K562 (cell line): ENCODE measurements around the gene SLC39A9. TPM values are rescaled to one million over a fixed set of nuclear protein-coding genes. Genes with fewer than 3 reads are reported as not detected.

Experiments
- ATAC-seq: fragments of 200-7000 bp; cut with Tn5 transposase; 3 replicates; pipeline ENCODE4 v1.9.1; 2020; ENCODE audit warnings: moderate library complexity
- BruUV-seq: library from RNA; stranded (reverse); fragments of 400-500 nt; replicated peaks from 2 replicates; lab custom pipeline; 2021; lab: Mats Ljungman, UMichigan
- CTCF ChIA-PET: fragments of 300-600 bp; formaldehyde crosslinking; extraction: SDS; loops from one replicate; lab custom pipeline; 2021; ENCODE audit warnings: low intra/inter-chr PET ratio; lab: Yijun Ruan, JAX
- POLR2A ChIA-PET: fragments of 300-600, 350-650 bp; sonication (Branson Sonifier 250); formaldehyde crosslinking; extraction: SDS; loops from one replicate; lab custom pipeline; 2021; ENCODE audit warnings: antibody characterized with exemption, inconsistent platforms; lab: Yijun Ruan, JAX
- DNase-seq, 4 experiments: peaks; one replicate each; pipeline versions ENCODE4 v3.0.0 to v3.0.0-alpha.2; 2011 to 2018; ENCODE audit warnings: low spot score in 3 of 4, mixed read lengths in 3 of 4; ENCODE audit errors: extremely low read depth in 1 of 4
- FAIRE-seq: peaks from 2 replicates; lab custom pipeline; 2011; peaks lifted over from hg19 to GRCh38; lab: Jason Lieb, UNC
- H2AFZ ChIP-seq: 2 replicates; pipeline ENCODE4 v1.6.0; 2011; ENCODE audit warnings: low read depth, low read length, control low read depth, inconsistent platforms
- H3K27ac ChIP-seq: fragments of 200-600 bp; 3 replicates; pipeline ENCODE4 v1.8.0; 2011; ENCODE audit warnings: low read depth, mild to moderate bottlenecking, control low read depth, inconsistent platforms, low read length, moderate library complexity, mixed read lengths; ENCODE audit errors: extremely low read depth
- H3K27me3 ChIP-seq, 2 experiments: fragments of 300-600 bp in 1 of 2; 2 replicates in 1 of 2; 3 replicates in 1 of 2; pipeline versions ENCODE4 v1.6.0 to v1.8.0; 2011; ENCODE audit warnings: inconsistent platforms in 2 of 2, low read length in 2 of 2, mild to moderate bottlenecking in 1 of 2, mixed read lengths in 1 of 2, moderate library complexity in 1 of 2; ENCODE audit not compliant: control insufficient read depth in 2 of 2, insufficient read depth in 2 of 2
- H3K36me3 ChIP-seq: fragments of 300-600 bp; 3 replicates; pipeline ENCODE4 v1.8.0; 2011; ENCODE audit warnings: mild to moderate bottlenecking, low read length, inconsistent platforms; ENCODE audit not compliant: control insufficient read depth, insufficient read depth
- H3K4me1 ChIP-seq, 2 experiments: fragments of 200-600 bp in 1 of 2; replicated peaks in 1 of 2; 2 replicates in 1 of 2; 3 replicates in 1 of 2; pipeline versions ENCODE4 v1.5.1 to v1.8.0; 2011; ENCODE audit warnings: inconsistent platforms in 2 of 2, low read length in 2 of 2, mild to moderate bottlenecking in 1 of 2, mixed read lengths in 1 of 2, moderate library complexity in 1 of 2; ENCODE audit not compliant: control insufficient read depth in 2 of 2, insufficient read depth in 2 of 2
- H3K4me2 ChIP-seq: 2 replicates; pipeline ENCODE4 v1.6.1; 2011; ENCODE audit warnings: low read length, control low read depth, inconsistent platforms, mixed read lengths; ENCODE audit not compliant: insufficient read depth
- H3K4me3 ChIP-seq: fragments of 200-600 bp; sonication (generic), shearing (Covaris generic); 2 replicates; pipeline ENCODE4 v1.5.1; 2016; ENCODE audit warnings: control low read depth, inconsistent platforms
- H3K79me2 ChIP-seq: fragments of 200-600 bp; 3 replicates; pipeline ENCODE4 v1.8.0; 2011; ENCODE audit warnings: low read length, inconsistent platforms; ENCODE audit not compliant: control insufficient read depth, insufficient read depth
- H3K9ac ChIP-seq, 2 experiments: 2 replicates each; pipeline versions ENCODE4 v1.6.0 to v1.6.1; 2011; ENCODE audit warnings: low read depth in 2 of 2, low read length in 2 of 2, control low read depth in 1 of 2, inconsistent platforms in 1 of 2, mild to moderate bottlenecking in 1 of 2, mixed read lengths in 1 of 2; ENCODE audit not compliant: insufficient read depth in 1 of 2
- H3K9me1 ChIP-seq: one replicate; pipeline ENCODE4 v1.6.0; 2011; ENCODE audit warnings: inconsistent platforms, mild to moderate bottlenecking, low read length, moderate library complexity; ENCODE audit not compliant: control insufficient read depth, insufficient read depth
- H3K9me3 ChIP-seq: replicated peaks from 2 replicates; pipeline ENCODE4 v1.5.1; 2011; ENCODE audit warnings: low read depth, low read length, inconsistent platforms; ENCODE audit not compliant: control insufficient read depth, insufficient read depth
- H4K20me1 ChIP-seq: replicated peaks from 2 replicates; pipeline ENCODE4 v1.6.1; 2011; ENCODE audit warnings: low read length, inconsistent platforms, mixed read lengths; ENCODE audit not compliant: control insufficient read depth, insufficient read depth
- ARID4B ChIP-seq: sonication (generic); formaldehyde crosslinking; IDR thresholded peaks from 2 replicates; pipeline ENCODE4 v1.8.0; 2022; ENCODE audit warnings: mild to moderate bottlenecking, missing genetic modification reagents
- BRF2 ChIP-seq: IDR thresholded peaks from 3 replicates; pipeline ENCODE4 v1.6.1; 2011; ENCODE audit warnings: borderline replicate concordance, mild to moderate bottlenecking; ENCODE audit not compliant: insufficient read length, insufficient read depth
- HEY1 ChIP-seq: fragments of 250-450 bp; sonication (Bioruptor Pico); IDR thresholded peaks from 2 replicates; pipeline ENCODE4 v1.5.0; 2020; ENCODE audit warnings: mild to moderate bottlenecking, moderate library complexity, borderline replicate concordance
- SNRNP70 ChIP-seq: fragments of 200-400 bp; formaldehyde crosslinking; optimal IDR thresholded peaks from 2 replicates; pipeline ENCODE3; 2017; ENCODE audit warnings: low read depth, low read length
- TAF15 ChIP-seq: fragments of 200-400 bp; formaldehyde crosslinking; IDR thresholded peaks from 2 replicates; pipeline ENCODE4 v1.6.1; 2017; ENCODE audit warnings: mild to moderate bottlenecking, low read depth, low read length, moderate library complexity
- TCF3 ChIP-seq: sonication (generic); formaldehyde crosslinking; IDR thresholded peaks from 2 replicates; pipeline ENCODE4 v1.4.0; 2020; ENCODE audit warnings: mild to moderate bottlenecking, missing genetic modification reagents
- ZC3H8 ChIP-seq: fragments of 450-650 bp; IDR thresholded peaks from 2 replicates; pipeline ENCODE4 v1.6.1; 2017
- ZNF655 ChIP-seq: fragments of 250-450 bp; sonication (Bioruptor Pico); IDR thresholded peaks from 2 replicates; pipeline ENCODE4 v1.5.0; 2021
- ZSCAN32 ChIP-seq: fragments of 450-650 bp; formaldehyde crosslinking; IDR thresholded peaks from 2 replicates; pipeline ENCODE4 v1.4.0; 2020; ENCODE audit warnings: mild to moderate bottlenecking, moderate library complexity
- WGBS: fragments of 100-300 bp; shearing (Covaris generic); methylation state at CpG from one replicate; pipeline ENCODE4 v1.1.6; 2016; ENCODE audit warnings: low coverage, mixed read lengths; ENCODE audit not compliant: insufficient coverage; ENCODE audit errors: missing lambda C conversion rate; 5-methylcytosine and 5-hydroxymethylcytosine counted together
- in situ Hi-C: fragments of 300-500 bp; cut with MboI; formaldehyde crosslinking; loops from 4 replicates; pipeline ENCODE4 v1.15.0; 2018; ENCODE audit warnings: inconsistent platforms, mixed read lengths
- intact Hi-C: fragments of 100-400 bp; cut with micrococcal nuclease; formaldehyde crosslinking; loops from 2 replicates; pipeline ENCODE4 v1.14.2; 2022
- polyA plus RNA-seq, 8 experiments: library from polyadenylated mRNA; depleted of rRNA in 4 of 8; stranded (reverse) in 5 of 8; unstranded in 3 of 8; fragments of >200 nt; fragmentation: Nextera tagmentation in 2 of 8; fragmentation: Illumina TruSeq in 1 of 8; extraction: Ambion mirVana in 2 of 8; extraction: Trizol in 1 of 8; gene quantifications; 2 replicates each; pipeline versions ENCODE4 v1.2.1 to v1.2.3, GENCODE V29; 2011 to 2014; ENCODE audit warnings: inconsistent platforms in 1 of 8, missing spikeins in 1 of 8
- total RNA-seq, 7 experiments: library from RNA; depleted of rRNA in 6 of 7; stranded (reverse); fragments of >200 nt in 6 of 7; fragmentation: Illumina TruSeq in 2 of 7; extraction: Trizol in 2 of 7; gene quantifications; 2 replicates each; pipeline versions ENCODE4 v1.2.1 to v1.2.3, GENCODE V29; 2011 to 2021; ENCODE audit warnings: low replicate concordance in 1 of 7
- TF ChIP-seq, protein P1 (sequence below): fragments of 250-450 bp; sonication (Bioruptor Pico); IDR thresholded peaks from 2 replicates; pipeline ENCODE4 v1.5.0; 2021

Gene SLC39A9
- total and polyA plus RNA-seq, 9 of the 15 experiments (the other 6 are each of a cell fraction or from before 2014, with no cell fraction given): 18.4 to 66.0 (median 32.5) TPM

DNA sequence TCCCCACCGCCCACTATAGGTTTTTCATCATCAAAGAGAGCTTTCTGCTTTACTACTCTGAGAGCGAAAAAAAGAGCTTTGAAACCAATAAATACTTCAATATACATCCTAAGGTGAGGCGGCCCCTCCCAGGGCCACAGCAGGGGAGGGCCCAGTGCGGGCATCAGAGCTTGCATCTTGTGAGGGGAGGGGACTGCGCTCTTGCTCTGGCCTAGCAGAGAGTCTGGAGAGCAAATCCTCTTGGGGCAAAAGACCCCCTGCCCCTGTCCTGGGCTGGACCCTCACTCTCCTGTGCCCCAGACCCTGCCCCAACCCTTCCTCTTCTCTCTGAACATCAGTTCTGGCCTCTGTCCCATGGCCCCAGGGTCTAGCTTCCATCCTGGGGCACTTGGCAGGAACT is 101.6 kb downstream of the SLC39A9 start:
- intact Hi-C loops (no loop called here), in situ Hi-C loops (no loop called here)
- H3K79me2 ChIP-seq: no peaks in the 10 kb centered on the region
- no peaks in the 10 kb centered on the region for H3K36me3 ChIP-seq
- ChIA-PET POLR2A (interaction anchor here (0.6 kb wide), 1 partner anchor 10 kb away, joined by 3 read pairs; no protein-coding TSS in a partner anchor), CTCF (no interaction called here)
- H3K9me3 ChIP-seq: no peaks in the 10 kb centered on the region
- H4K20me1 ChIP-seq: no peaks in the 10 kb centered on the region; the same call in 1 of the 2 replicates
- no peaks in the 10 kb centered on the region for H3K4me1 ChIP-seq
- FAIRE-seq: no peak
- DNase-seq: no peak
- no peak for TF ChIP-seq TCF3 (CRISPR knock-in tag)
- TF ChIP-seq ZC3H8: no peak
- TF ChIP-seq ZSCAN32 (CRISPR knock-in tag): no peak
- TF ChIP-seq ZNF655 (CRISPR knock-in tag): no peak
- TF ChIP-seq, protein P1, sequence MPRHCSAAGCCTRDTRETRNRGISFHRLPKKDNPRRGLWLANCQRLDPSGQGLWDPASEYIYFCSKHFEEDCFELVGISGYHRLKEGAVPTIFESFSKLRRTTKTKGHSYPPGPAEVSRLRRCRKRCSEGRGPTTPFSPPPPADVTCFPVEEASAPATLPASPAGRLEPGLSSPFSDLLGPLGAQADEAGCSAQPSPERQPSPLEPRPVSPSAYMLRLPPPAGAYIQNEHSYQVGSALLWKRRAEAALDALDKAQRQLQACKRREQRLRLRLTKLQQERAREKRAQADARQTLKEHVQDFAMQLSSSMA (CRISPR knock-in tag): no peak
- no peak for TF ChIP-seq BRF2
- TF ChIP-seq ARID4B: no peak
- TF ChIP-seq HEY1: no peak
- no peak for TF ChIP-seq SNRNP70
- TF ChIP-seq TAF15: no peak
- TF ChIP-seq, all 486 proteins: peak for 0
- no peaks in the 10 kb centered on the region for H3K9me1 ChIP-seq
- no peak for ATAC-seq
- no peak overlapping the region for H3K4me2 ChIP-seq
- H3K9ac ChIP-seq: no peak overlapping the region
- H2AFZ ChIP-seq: no peak overlapping the region
- H3K27me3 ChIP-seq: peaks cover 0 to 18% of the 10 kb centered on the region in 2 experiments; a peak in 3 of 5 replicates
- 0% methylated on average over 5 of the region's 5 CpGs for WGBS
- no TSS peak for BruUV-seq
- no peak overlapping the region for H3K27ac ChIP-seq
- H3K4me3 ChIP-seq: no peak overlapping the region
